Adrenal gland (tissue), 12 donors: Measurements from ENCODE around the gene TRAFD1. TPM values are rescaled to one million over a fixed set of nuclear protein-coding genes. Genes with fewer than 3 reads are reported as not detected.

Experiments used
- DNase-seq, 7 donors: peaks; one replicate each; pipeline ENCODE4 v3.0.0-alpha.2; 2019 to 2020
- H3K27ac ChIP-seq, 5 donors: fragments of 200-600 bp; sonication (generic) in 4 of 5; 1 replicate in 3 of 5; 2 replicates in 2 of 5; pipeline versions ENCODE4 v1.5.1 to v1.8.0; 2016 to 2020; ENCODE audit warnings: mild to moderate bottlenecking in 1 of 5
- H3K27me3 ChIP-seq: fragments of 200-600 bp; 2 replicates; pipeline ENCODE4 v1.8.0; 2021
- H3K36me3 ChIP-seq, 2 donors: fragments of 200-600 bp; replicated peaks in 1 of 2; 1 replicate in 1 of 2; 2 replicates in 1 of 2; pipeline versions ENCODE4 v1.5.1 to v1.8.0; 2018 to 2022
- H3K4me1 ChIP-seq, 2 donors: fragments of 200-600 bp; replicated peaks in 1 of 2; 1 replicate in 1 of 2; 2 replicates in 1 of 2; pipeline versions ENCODE4 v1.5.1 to v1.8.0; 2018 to 2021
- H3K4me3 ChIP-seq, 4 donors: fragments of 200-600 bp; sonication (generic) in 3 of 4; one replicate each; pipeline ENCODE4 v1.5.1; 2016 to 2018
- H3K9me3 ChIP-seq, 3 donors: fragments of 200-600 bp; sonication (generic) in 1 of 3; replicated peaks in 1 of 3; 1 replicate in 2 of 3; 2 replicates in 1 of 3; pipeline versions ENCODE4 v1.5.1 to v1.8.0; 2016 to 2021
- POLR2A ChIP-seq, 2 donors: fragments of 450-650 bp; IDR thresholded peaks; one replicate each; pipeline ENCODE4 v1.6.1; 2017; ENCODE audit warnings: antibody characterized with exemption in 2 of 2, mild to moderate bottlenecking in 2 of 2, moderate library complexity in 1 of 2
- WGBS, 4 donors: extraction: QIAGEN DNeasy Blood & Tissue Kit in 2 of 4; methylation state at CpG; one replicate each; pipeline versions ENCODE4 v1.1.5 to v1.1.7; 2013 to 2017; 5-methylcytosine and 5-hydroxymethylcytosine counted together
- intact Hi-C, 2 donors: fragments of 100-400 bp; cut with DNase I; formaldehyde crosslinking; loops; one replicate each; pipeline versions ENCODE4 v1.14.1 to v1.15.0; 2022 to 2023
- polyA plus RNA-seq, 3 donors: library from polyadenylated mRNA; stranded (reverse); fragments of 200-250 nt in 2 of 3; fragments of 350-450 nt in 1 of 3; fragmentation: Illumina TruSeq in 1 of 3; extraction: RNeasy Lipid Tissue Mini Kit (QIAGEN cat#74804) in 1 of 3; gene quantifications; one replicate each; pipeline ENCODE4 v1.2.3, GENCODE V29; 2013 to 2014
- total RNA-seq, 9 donors: library from RNA; depleted of rRNA in 4 of 9; stranded (reverse); fragments of >200 nt in 4 of 9; fragments of 120-200 nt in 1 of 9; fragmentation: NEBNext Ultra II Directional in 1 of 9; extraction: Animal tissue kit (Norgen Biotek cat#: 25700) in 1 of 9; gene quantifications; one replicate each; pipeline versions ENCODE4 v1.1.0 to v1.2.4, GENCODE V29; 2013 to 2023
- TF ChIP-seq, protein P1 (sequence below), 6 experiments: fragments of 450-650 bp in 4 of 6; fragments of 200-600 bp in 2 of 6; sonication (generic) in 1 of 6; IDR thresholded peaks; 1 replicate in 5 of 6; 2 replicates in 1 of 6; pipeline versions ENCODE4 v1.5.1 to v1.8.0; 2016 to 2021; ENCODE audit warnings: antibody characterized with exemption in 6 of 6, mild to moderate bottlenecking in 2 of 6, moderate library complexity in 1 of 6
- donor health status: healthy with polysubstance abuse.
- donor health status: Bipolar disorder and iron deficiency.
- donor health status: DM: yes; HTN: yes; CAD: no.
- donor health status: DM: no; HTN: no; CAD: no.
- donor health status: DM: no; HTN: no; CAD: no.
- donor health status: DM: yes; HTN: yes; CAD: no.

Gene TRAFD1
- total and polyA plus RNA-seq, 12 donors, result 11.4 to 45.9 (median 28.3) TPM

DNA sequence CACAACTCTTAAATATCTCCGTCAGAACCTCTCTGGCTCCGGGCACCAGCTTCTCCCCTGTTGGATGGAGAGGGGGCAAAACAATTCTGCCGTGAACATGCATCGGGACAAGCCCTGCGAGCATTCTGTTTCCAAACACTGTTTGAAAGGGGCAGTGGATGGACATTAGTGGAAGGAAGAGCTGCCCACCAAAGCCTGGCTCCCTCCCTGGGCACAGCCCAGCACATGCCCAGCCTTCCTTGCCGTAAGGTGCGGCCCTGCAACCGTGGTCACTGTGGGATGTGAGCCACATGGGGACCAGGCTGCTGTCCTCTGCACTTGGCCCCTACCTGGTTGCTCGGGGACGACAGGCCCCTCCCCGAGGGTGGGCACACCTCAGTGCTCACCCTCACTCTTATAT is 54.0 kb downstream of the TRAFD1 start:
- intact Hi-C loops, result no loop called here
- Histone ChIP-seq H3K4me1 (peaks cover 0 to 6% of the 10 kb centered on the region in 2 donors), H3K27ac (no peak overlapping the region), H3K9me3 (no peaks in the 10 kb centered on the region), H3K27me3 (no peaks in the 10 kb centered on the region), H3K4me3 (no peak overlapping the region), H3K36me3 (peaks cover 0 to 51% of the 10 kb centered on the region in 2 donors)
- DNase-seq, result no peak
- 95 to 100% (median 97%) methylated on average over 3 to 11 of the region's 11 CpGs for WGBS, 4 donors
- no peak for TF ChIP-seq POLR2A (IDR thresholded peaks at IDR 0.05)

DNA sequence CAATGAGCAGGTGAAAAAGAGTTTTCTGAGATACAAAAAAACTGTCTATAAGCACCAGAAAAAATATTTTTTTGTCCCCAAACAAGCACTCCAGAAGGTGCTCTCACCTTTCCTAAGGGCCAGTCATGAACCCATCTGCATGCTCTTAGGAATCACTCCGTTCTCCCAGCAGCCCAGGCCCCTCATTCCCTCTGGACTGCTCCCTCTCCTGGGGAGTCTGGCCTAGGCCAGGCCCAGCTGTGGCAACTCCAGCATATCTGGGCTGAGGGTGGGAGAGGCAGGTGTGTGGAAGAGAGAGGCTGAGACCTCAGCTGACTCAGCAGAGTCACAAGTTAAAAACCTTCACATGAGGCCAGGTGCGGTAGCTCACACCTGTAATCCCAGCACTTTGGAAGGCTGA is 54.6 kb downstream of the TRAFD1 start:
- no peaks in the 10 kb centered on the region for H3K9me3 ChIP-seq
- H3K27ac ChIP-seq, result no peak overlapping the region
- no peak for DNase-seq
- peaks cover 0 to 53% of the 10 kb centered on the region in 2 donors for H3K36me3 ChIP-seq
- peaks cover 0 to 6% of the 10 kb centered on the region in 2 donors for H3K4me1 ChIP-seq
- H3K27me3 ChIP-seq, result no peaks in the 10 kb centered on the region
- no peak overlapping the region for H3K4me3 ChIP-seq
- intact Hi-C loops, result no loop called here
- 92 to 96% (median 94%) methylated on average over 2 of the region's 2 CpGs for WGBS, 4 donors
- no peak for TF ChIP-seq POLR2A (IDR thresholded peaks at IDR 0.05)
- TF ChIP-seq, protein P1, sequence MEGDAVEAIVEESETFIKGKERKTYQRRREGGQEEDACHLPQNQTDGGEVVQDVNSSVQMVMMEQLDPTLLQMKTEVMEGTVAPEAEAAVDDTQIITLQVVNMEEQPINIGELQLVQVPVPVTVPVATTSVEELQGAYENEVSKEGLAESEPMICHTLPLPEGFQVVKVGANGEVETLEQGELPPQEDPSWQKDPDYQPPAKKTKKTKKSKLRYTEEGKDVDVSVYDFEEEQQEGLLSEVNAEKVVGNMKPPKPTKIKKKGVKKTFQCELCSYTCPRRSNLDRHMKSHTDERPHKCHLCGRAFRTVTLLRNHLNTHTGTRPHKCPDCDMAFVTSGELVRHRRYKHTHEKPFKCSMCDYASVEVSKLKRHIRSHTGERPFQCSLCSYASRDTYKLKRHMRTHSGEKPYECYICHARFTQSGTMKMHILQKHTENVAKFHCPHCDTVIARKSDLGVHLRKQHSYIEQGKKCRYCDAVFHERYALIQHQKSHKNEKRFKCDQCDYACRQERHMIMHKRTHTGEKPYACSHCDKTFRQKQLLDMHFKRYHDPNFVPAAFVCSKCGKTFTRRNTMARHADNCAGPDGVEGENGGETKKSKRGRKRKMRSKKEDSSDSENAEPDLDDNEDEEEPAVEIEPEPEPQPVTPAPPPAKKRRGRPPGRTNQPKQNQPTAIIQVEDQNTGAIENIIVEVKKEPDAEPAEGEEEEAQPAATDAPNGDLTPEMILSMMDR (IDR thresholded peaks at IDR 0.05), result no peak

DNA sequence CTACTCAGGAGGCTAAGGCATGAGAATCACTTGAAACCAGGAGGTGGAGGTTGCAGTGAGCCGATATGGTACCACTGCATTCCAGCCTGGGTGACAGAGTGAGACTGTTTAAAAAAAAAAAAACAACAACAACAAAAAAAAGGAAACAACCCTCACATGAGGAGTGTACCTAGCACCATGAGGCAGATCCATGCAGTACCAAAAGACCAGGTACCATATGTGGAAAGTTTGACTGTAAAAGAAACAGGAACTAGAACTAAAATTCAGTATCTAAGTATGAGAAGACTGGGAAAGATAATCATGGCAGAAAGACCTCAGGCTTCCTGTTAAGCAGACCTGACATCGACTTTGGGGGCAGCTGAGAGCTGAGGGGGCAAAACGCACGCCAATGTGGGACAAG is 55.1 kb downstream of the TRAFD1 start:
- no peak overlapping the region for H3K4me3 ChIP-seq
- intact Hi-C loops, result no loop called here
- DNase-seq, result no peak
- peaks cover 0 to 6% of the 10 kb centered on the region in 2 donors for H3K4me1 ChIP-seq
- TF ChIP-seq POLR2A (IDR thresholded peaks at IDR 0.05), result no peak
- TF ChIP-seq, protein P1 (IDR thresholded peaks at IDR 0.05), result no peak
- H3K36me3 ChIP-seq, result peaks cover 0 to 53% of the 10 kb centered on the region in 2 donors
- no peaks in the 10 kb centered on the region for H3K9me3 ChIP-seq
- H3K27ac ChIP-seq, result no peak overlapping the region
- WGBS, 4 donors, result 83 to 92% (median 89%) methylated on average over 4 of the region's 4 CpGs
- H3K27me3 ChIP-seq, result no peaks in the 10 kb centered on the region

DNA sequence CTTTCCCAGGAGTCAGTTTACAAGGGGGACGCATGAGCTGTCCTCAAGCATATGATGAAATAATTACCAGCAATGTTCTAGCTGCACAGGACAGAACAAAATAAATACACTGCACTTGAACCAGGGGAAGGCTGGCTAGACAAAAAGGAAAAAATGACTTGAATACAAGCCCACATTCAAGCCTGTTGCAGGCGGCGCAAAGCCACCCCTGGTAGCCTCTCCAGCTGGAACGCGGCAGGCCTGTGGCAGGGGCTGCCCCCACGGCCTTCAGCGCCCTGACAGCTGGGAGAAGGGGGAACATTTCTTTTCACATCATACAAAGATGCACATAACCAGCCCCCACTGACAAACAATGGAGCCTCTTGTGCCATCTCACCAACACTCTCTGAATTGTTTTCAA is 57.1 kb downstream of the TRAFD1 start:
- 78 to 92% (median 89%) methylated on average over 7 of the region's 7 CpGs for WGBS, 4 donors
- no peak overlapping the region for H3K27ac ChIP-seq
- no peaks in the 10 kb centered on the region for H3K9me3 ChIP-seq
- H3K4me3 ChIP-seq, result no peak overlapping the region
- peaks cover 0 to 6% of the 10 kb centered on the region in 2 donors for H3K4me1 ChIP-seq
- peaks cover 0 to 47% of the 10 kb centered on the region in 2 donors for H3K36me3 ChIP-seq
- no peaks in the 10 kb centered on the region for H3K27me3 ChIP-seq
- intact Hi-C loops, result no loop called here
- TF ChIP-seq, protein P1 (IDR thresholded peaks at IDR 0.05), result no peak
- no peak for TF ChIP-seq POLR2A (IDR thresholded peaks at IDR 0.05)
- DNase-seq, result no peak
